ENCODE results near the gene DSCAM.

The DSCAM gene

GRCh38 chr21:40625991-40626390 lies 221.0 kb downstream of the DSCAM start:
- TF ChIP-seq, protein P1, sequence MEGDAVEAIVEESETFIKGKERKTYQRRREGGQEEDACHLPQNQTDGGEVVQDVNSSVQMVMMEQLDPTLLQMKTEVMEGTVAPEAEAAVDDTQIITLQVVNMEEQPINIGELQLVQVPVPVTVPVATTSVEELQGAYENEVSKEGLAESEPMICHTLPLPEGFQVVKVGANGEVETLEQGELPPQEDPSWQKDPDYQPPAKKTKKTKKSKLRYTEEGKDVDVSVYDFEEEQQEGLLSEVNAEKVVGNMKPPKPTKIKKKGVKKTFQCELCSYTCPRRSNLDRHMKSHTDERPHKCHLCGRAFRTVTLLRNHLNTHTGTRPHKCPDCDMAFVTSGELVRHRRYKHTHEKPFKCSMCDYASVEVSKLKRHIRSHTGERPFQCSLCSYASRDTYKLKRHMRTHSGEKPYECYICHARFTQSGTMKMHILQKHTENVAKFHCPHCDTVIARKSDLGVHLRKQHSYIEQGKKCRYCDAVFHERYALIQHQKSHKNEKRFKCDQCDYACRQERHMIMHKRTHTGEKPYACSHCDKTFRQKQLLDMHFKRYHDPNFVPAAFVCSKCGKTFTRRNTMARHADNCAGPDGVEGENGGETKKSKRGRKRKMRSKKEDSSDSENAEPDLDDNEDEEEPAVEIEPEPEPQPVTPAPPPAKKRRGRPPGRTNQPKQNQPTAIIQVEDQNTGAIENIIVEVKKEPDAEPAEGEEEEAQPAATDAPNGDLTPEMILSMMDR (IDR thresholded peaks at IDR 0.05; ENCODE audit: low read length, missing control alignments), result no peak
- no peak overlapping the region for H3K4me3 ChIP-seq (replicated peaks; ENCODE audit: low read depth, low read length)
- DNase-seq (ENCODE audit: low read depth), result no peak

DNA sequence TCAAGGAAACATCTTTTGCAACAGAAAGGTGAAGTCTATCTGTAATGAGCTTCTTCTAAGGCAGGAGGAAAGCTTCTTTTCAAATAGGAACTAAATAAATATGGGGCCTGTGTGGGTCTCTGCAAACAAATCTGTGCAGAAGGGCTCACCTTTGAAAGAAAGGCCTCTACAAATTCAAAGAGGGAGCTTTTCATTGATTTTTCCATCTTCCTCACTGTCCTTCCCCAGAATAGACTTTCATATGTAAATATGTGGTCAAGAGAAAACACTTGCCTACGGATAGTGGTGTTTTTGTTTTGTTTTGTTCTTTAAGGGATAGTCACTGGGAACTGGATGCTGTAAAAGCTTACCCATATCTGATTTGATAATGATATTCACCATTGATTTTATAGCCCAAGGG lies 223.4 kb downstream of the DSCAM start:
- DNase-seq (ENCODE audit: low read depth), result no peak
- TF ChIP-seq, protein P1 (IDR thresholded peaks at IDR 0.05; ENCODE audit: low read length, missing control alignments), result no peak
- no peak overlapping the region for H3K4me3 ChIP-seq (replicated peaks; ENCODE audit: low read depth, low read length)

DNA sequence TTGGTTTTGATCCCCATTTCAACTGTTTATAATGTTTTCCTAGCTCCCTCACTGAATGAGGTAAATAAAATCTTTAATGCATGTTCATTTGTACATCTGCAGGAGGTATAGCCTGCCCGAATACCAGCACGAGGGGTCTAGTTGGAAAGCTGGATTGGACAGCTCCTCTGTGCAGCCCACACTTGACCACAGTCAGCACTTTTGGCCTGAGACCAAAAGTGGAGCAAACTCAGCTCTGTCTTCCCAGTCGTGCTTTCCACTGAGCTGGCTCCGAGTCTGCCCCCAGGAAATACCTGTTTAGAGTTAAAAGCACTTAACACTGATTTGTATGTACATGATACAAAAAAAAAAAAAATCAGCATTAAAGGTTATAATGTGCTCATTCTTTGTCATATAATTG lies 224.4 kb downstream of the DSCAM start:
- TF ChIP-seq, protein P1 (IDR thresholded peaks at IDR 0.05; ENCODE audit: low read length, missing control alignments), result no peak
- no peak for DNase-seq (ENCODE audit: low read depth)
- no peak overlapping the region for H3K4me3 ChIP-seq (replicated peaks; ENCODE audit: low read depth, low read length)

DNA sequence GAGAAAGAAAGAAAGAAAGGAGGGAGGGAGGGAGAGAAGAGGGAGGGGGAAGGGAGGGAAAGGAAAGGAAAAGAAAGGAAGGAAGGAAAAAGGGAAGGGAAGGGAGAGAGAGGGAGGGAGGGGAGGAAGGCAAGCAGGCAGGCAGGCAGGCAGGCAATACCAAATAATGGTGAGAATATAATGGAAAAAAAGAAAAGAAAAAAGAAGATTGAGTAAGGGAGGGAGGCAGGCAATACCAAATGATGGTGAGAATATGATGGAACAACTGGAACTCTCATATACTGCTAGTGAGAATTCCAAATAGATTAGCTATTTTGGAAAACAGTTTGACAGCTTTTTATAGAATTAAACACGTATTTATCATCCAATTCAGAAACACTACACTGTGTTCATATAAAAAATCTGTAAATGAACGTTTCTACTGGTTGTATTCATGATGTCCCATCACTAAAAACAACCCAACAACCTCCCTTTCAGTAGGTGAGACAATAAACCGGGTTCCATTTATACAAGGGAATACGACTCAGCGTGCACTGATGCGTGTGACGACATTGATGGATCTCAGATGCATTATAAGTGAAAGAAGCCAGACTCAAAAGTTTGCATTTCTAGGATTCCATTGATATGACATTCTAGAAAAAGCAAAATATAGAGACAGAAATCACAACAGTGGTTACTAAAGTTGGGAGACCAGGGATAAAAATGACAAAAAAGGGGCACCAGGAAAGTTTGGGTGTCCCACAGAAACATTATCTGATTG lies 226.4 kb downstream of the DSCAM start:
- TF ChIP-seq, protein P1 (IDR thresholded peaks at IDR 0.05; ENCODE audit: low read length, missing control alignments), result no peak
- DNase-seq (ENCODE audit: low read depth), result no peak
- no peak overlapping the region for H3K4me3 ChIP-seq (replicated peaks; ENCODE audit: low read depth, low read length)

DNA sequence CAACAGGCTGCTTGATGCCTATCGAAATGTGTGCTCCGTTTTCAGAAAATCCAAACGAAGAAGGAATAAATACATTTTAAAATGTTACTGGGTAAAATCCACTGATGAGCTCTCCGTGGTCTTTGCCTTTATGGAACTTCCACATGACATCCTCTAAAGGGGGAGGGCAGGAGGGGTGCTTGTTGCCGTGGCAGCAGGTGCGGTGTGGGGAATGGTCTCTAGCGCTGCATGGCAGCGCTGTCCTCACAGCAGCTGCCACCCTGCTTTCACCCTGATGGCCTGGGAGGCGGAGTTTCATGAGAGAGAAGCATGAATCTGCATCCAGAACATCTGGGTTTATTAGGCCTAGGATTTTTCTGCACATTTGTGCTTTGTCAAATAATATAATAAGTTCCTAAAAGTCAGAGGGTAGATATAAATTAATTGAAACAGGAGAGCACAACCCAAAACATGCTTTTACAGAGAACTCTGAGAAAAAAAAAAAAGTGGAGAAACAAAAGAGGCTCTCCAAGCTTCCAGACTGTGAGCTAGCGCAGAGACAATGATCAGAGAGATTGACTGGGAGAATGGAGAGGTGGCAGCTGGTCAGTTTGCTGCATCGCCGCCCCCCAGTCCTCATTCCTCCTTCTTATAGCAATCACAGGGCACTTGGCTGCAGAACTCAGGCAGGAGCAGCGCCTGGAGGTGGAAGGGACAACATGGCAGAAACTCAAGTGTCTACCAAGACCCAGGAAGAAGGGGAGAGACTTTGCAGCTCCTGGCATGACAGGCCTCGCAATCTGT lies 228.6 kb downstream of the DSCAM start:
- no peak overlapping the region for H3K4me3 ChIP-seq (replicated peaks; ENCODE audit: low read depth, low read length)
- TF ChIP-seq, protein P1 (IDR thresholded peaks at IDR 0.05; ENCODE audit: low read length, missing control alignments), result no peak
- DNase-seq (ENCODE audit: low read depth), result no peak

GRCh38 chr21:40616377-40616704 lies 230.6 kb downstream of the DSCAM start:
- DNase-seq (ENCODE audit: low read depth), result no peak
- no peak overlapping the region for H3K4me3 ChIP-seq (replicated peaks; ENCODE audit: low read depth, low read length)
- TF ChIP-seq, protein P1 (IDR thresholded peaks at IDR 0.05; ENCODE audit: low read length, missing control alignments), result no peak
